HG02943 (cell line): ENCODE results near the gene TMEM98.
"Not testable (repeated sequence)": the region's sequence is repeated elsewhere in the genome, so short reads cannot be mapped to it uniquely, and the experiment has no call there.

Source experiments
- ATAC-seq: cut with Tn5 transposase; IDR thresholded peaks from one replicate; pipeline ENCODE4 v1.9.1; 2021; ENCODE audit warnings: mild to moderate bottlenecking, low read depth, moderate library complexity; ENCODE audit not compliant: unreplicated experiment

TMEM98 gene, protein sequence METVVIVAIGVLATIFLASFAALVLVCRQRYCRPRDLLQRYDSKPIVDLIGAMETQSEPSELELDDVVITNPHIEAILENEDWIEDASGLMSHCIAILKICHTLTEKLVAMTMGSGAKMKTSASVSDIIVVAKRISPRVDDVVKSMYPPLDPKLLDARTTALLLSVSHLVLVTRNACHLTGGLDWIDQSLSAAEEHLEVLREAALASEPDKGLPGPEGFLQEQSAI

DNA sequence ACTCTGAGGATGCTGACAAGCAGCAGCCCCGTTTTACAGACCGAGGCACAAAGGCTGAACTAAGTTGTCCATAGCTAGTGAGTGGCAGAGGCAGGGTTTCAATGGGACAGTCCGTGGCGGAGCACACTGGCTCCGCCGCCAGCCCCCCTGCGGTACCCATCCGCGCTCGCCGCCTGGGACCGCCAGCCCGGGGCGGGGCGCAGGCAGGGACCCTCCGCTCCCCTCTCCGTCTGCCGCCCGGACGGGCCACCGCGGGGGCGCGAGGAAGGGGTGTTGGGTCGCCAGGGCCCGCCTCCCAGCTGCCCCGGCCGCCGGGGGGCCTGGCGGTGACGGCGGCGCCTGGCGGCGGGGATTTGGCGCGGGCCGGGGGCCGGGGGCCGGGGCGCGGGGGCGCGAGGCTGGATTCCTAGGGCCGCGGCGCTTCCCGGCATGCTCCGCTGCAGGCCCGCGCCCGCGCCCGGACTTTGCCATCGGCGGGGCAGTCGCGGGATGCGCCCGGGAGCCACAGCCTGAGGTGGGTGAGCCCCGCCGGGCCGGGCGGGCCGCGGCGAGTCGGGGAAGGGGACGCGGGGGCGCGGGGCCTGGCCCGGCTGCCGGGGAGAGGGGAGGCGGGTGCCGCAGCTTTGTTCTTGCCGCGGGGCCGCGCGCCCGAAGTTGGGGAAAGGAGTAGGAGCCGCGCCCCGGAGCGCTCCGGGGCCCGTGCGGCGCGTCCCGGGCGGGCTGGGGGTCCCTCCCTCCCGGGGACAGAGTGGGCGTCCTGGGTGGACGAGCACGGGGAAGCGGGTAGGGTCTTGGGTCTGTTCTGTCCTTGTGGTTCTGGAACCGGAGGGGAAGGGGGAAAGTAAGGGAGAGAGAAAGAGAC, at the start of gene TMEM98:
TSS of gene TMEM98 (plus strand) at position 430 of the 862 bp plus-strand sequence. CDS start 3,376 bp downstream, outside the sequence.
- no peak for ATAC-seq

DNA sequence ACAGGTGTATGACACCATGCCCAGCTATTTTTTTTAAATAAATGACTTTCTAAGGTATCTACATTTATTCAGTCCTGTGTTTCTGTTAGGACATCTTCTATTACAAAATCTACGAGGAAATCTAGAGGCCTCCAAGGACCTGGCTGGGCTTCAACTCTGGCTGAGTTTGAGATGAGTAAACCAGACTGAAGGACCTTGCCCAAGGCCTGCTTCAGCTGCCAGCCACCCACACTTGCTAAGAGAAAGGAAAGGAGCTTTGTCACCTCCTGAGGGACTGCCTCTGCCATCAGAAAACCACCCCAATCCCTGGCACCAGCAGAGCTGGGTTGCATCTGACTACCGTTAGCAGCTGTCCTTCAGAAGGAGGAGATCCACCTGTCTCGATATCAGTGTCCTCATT, 49.7 kb upstream of the TMEM98 start:
- no peak for ATAC-seq

DNA sequence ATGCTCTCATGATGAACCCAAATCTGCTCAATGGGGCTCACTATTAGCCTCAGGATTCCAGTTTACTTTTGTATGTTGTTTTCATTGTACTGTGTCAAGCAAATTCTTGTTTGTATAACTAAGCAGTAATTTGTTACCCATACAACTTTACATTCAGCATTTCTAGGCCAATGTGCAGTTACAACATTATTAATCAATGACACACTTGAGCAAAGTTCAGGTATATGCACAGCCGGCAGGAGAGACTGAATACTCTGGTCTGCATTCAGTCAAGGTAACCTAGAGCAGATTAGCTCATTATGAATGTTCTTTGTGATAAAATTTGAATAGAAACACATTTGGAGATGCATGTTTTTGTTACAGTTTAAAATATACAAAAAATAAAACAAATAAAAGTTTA, 48.8 kb upstream of the TMEM98 start:
- ATAC-seq, result no peak

DNA sequence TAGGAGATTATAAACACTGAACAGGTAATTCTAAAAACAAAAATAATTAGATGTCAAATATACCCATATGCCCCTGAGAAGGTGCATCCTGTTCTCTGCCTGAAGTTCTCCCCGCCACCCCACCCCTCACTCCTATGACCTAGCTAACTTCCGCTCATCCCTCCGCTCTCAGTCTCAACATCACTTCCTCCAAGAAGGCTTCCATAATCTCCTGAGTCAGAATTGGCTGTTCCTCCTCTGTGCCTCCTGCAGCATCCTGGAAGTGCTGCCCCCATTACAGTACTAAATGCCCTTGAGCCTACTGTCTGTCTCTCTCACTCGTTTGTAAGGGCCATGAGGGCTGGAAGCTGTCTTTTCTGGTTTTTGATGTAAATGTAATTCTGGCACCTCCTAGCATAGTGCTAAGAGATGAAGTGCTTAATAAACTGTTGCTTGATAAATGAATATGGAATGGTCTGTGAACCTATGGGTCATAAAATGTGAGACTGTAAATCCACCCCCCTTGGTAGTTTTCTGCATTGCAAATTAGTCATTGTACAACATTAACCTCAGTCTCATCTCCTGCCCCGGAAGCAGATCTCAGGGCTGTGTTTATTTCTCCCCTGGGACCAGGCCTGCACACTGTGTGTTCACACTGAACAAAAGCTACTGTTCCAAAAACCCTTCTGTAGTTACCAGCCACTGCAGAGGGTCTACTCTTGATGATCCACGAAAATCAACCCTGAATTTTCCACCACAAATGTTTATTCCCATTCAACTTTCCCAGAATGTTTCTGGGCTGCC, 47.1 kb upstream of the TMEM98 start:
- ATAC-seq, result no peak

DNA sequence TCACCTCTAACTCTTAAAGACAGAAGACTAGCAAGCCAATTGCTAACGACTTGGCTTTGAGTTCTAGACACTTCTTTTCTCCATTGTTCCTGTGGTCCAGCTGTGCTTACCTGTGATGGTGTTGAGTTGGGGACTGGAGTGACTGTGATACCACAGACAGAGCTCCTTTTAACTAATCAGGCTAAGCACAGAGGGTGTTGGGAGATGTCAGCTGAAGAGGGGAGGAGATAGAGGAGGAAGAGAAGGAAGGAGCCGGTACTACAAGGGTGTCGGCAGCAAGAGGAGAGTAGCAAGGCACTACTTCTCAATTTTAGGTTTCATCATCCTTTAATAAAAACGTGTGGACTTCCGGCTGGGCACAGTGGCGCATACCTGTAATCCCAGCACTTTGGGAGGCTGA, 45.9 kb upstream of the TMEM98 start:
- ATAC-seq, result no peak

DNA sequence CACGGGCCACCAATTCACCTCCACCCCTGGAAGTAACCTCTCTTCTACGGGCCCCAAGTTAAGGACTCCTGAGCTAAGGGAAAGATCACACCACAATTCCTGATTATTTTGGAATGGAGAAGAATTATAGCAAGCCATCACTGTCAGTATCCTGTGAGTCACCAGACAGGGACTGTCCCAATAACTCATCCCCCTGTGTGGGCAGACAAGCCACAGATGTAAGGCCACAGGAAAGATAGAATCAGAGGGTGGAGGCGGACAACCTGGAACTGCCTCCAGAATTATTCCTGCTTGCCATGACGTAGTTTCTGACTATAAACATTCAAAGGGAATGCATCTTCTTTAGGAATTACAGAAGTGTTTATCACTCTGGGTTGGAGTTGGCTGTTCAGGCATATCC, 45.2 kb upstream of the TMEM98 start:
- ATAC-seq, result no peak

DNA sequence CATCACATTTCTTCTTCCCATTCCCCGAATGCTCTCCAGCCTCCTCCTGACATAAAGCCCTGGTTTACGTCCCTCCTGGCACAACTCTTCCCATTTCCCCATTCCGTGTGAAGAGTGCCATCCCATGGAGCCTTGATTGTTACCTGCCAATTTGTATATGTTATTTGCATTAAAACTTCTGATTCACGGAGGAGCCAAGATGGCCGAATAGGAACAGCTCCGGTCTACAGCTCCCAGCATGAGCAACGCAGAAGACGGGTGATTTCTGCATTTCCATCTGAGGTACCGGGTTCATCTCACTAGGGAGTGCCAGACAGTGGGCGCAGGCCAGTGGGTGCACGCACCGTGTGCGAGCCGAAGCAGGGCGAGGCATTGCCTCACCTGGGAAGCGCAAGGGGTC, 41.0 kb upstream of the TMEM98 start:
- not testable (repeated sequence) for ATAC-seq

DNA sequence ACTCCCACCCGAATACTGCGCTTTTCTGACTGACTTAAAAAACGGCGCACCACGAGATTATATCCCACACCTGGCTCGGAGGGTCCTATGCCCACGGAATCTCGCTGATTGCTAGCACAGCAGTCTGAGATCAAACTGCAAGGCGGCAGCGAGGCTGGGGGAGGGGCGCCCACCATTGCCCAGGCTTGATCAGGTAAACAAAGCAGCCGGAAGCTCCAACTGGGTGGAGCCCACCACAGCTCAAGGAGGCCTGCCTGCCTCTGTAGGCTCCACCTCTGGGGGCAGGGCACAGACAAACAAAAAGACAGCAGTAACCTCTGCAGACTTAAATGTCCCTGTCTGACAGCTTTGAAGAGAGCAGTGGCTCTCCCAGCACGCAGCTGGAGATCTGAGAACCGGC, 40.5 kb upstream of the TMEM98 start:
- ATAC-seq, result not testable (repeated sequence)

DNA sequence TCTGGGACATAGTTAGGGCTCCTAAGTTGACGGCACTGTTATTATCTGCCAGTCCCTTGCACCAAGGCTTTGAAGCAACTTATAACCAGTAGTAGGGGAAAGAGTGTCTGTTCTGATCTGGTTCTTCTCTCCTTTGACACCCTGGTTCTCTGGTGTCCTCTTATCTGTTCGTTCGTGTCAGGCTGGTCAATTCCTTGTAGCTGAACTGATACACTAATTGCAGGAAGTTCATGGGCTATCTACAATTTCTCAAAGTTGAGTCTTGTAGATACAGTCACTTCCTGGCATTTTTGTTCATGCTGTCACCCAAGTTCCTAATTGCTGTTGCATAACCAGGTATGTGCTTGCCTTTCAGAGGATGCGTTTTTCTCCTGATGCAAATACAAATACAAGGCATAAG, 33.7 kb upstream of the TMEM98 start:
- ATAC-seq, result no peak

DNA sequence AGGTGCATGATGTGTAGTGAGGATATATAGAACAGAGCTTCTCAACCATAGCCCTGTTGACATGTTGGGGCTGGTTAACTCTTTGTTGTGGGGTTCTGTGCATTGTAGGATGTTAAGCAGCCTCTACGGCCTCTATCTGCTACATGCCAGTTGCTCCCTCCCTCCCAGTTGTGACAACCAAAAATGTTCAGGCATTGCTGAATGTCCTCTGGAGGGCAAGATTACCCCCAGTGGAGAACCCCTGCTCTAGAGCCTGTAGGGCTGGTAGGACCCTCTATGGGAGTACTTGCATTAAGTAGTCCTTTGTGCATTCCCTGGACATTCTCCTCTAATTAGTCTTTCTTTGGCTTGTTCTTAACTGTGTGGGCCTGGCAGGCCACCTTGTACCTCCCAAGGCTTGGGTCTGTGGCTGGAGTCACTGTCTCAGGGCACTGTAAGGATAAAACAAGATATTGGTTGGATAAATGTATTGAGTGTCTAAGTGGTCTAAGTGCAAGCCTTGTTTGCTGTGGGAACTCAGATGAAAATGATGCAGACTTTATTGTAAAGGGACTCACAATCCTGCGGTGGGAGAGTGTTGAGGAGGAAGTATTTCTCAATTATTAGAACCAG, 31.2 kb upstream of the TMEM98 start:
- ATAC-seq, result no peak

DNA sequence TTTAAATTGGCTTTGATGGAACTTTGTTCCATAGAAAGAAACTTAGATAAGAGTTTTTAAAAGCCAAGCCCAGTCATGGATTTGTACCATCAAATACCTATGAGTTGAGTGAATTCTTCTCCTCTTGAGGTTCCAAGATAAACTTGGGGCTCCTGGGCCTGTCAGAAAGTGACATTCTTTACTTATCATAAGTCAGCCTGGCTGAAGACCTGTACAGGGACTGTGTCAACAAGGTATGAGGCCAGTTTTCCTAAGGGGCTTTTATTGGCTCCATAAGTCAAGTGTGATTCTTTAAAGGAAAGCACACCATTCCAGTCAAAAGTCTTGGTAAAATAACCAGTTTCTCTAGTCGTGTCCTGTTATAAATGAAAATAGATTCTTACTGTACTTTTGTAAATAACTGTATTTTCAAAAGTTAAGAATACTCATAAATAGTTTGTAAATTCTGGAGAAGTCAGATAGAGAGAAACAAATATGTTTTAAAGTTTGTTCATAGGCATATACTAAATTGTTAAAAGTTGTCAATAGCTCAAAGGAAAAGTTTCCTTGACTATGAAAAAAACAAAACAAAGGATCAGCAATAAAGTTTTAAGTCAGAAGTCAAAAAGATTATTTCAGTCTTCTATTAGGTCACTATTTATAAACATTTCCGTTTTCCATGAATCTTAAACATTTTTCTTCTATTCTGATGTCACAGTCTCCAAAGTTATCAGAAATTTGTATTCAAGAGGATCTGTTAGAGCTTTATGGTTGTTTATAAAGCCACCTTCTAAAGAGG, 28.5 kb upstream of the TMEM98 start:
- no peak for ATAC-seq

DNA sequence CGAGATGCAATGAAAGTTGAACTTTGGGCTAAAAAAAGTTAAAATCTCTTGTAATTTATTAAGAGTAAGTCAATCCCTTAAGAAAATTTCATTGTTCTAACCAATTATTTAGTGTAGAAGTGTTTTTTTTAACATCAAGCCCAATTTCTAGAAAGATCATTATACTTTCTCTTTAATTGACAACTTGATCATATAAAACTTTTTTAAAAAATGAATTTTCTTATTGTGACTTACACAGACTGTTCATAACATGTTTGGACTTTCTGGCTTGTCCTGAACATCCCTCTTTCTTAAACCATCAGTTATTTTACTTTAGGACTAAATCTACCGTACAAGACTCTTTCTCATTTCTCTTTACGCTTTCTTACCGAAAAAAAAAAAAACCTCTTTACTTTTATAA, 26.2 kb upstream of the TMEM98 start:
- ATAC-seq, result no peak

DNA sequence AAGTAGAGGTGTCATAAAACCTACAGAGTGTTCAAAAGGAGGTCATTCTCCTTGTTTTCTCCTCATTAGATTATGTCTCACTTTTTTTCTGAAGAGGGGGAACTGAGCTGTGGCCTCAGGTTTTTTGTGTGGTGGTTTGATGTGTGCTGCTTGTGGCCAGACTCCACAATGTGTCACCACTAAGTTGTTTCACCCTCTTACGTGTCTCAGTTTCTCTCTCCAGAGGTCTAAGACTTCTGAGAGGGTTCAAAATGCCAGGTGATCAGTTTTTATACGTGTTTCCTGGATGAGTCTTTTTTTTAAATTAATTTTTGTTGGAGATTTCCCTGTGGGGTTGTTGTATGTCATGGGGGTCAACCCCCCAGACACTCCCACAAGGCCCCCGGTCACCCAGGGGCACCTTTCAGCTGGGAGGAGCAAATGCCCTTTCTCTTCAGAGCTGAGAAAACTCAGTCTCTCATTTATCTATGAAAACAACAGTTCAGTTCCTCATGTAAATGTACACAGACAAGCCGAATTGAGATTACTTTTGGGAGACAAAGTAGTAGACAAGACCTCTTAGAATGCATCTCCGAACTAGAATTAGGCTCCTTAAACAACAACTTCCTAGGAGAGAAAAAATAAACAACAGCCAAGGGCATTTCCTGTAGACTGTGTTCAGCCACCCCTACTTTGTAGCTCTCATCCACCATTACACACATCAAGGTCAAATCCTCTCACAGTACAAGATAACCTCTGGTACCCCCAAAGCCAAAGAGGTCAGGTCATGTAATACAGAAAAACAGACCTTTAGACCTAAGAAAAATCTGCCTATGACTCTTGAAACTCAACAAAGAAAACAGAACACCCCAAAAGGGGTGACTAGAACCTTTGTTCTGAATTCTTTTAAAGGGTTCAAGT, 23.9 kb upstream of the TMEM98 start:
- no peak for ATAC-seq

DNA sequence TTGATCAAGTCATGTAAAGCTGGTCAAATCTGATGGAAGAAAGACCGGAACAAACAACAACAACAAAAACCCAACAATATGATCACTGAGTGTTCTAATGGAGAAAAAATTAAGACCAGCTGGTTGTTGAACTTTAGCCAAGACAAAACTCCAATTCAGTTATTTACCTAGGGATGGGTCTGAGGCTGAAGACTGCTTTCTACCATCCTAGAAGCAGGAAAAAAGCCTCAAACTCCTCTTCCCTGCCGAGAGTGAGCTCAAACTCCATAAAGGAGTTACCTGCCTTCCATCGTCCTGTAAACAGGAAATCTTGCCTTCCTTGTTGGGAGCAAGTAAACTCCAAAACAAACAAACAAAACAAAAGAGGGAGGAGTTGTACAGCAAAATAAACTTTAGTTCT, 23.1 kb upstream of the TMEM98 start:
- ATAC-seq, result no peak

DNA sequence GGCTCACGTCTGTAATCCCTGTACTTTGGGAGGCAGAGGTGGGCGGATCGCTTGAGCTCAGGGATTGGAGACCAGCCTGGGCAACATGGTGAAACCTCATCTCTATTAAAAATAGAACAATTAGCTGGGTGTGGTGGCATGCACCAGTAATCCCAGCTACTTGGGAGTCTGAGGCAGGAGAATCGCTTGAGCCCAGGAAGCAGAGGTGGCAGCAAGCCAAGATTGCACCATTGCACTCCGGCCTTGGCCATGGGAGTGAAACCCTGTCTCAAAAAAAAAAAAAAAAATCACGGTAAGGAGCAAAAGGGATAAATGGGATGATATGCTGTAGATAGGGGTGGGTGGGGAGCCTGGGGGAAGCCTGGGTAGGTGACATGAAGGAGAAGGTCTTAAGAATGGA, 20.4 kb upstream of the TMEM98 start:
- no peak for ATAC-seq

DNA sequence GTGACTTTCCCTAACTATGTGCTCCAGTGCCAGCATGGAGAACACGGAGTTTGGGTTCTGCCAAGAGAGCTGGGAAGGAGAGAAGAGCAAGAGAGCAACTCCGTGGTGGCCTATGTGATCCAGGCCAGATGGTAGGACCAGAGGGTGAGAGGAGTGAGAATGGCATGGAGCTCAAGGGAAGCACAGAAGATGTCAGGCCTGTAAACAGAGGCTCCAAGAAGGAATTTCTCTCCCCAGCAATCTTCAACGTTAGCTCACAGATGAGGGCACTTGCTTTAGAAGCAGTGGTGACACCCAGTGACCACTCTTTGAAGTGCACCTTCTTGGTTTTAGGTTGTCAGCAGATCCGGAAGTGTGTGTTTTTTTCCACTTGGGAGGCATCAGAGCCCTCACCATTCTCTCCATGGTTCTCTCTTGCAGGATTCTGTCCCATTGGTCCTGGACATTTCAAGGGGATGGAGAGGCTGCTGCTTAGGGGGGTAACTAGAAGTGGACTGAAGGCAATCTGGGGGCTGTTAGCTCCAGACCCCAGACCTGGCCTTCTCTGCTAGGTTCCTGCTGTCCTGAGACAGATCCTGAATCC, 18.1 kb upstream of the TMEM98 start:
- no peak for ATAC-seq

DNA sequence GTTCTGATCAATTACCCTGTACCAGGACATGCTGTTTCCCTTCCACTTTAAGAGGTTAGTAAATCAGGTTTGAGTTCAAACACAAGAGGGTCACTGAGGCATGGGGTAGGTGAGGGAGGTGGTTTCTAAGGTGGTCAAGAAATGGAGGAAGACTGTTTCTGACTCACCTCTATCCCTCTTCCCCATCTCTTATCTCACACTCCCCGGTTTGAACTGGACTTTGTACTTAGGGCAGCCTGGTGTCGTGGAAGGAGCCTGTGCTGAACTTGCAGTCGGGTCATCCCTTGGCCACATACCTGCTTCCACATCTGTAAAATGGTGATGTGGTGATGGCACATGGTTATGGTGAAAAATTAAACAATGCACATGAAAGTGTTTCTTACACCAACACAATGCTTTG, 17.2 kb upstream of the TMEM98 start:
- no peak for ATAC-seq

DNA sequence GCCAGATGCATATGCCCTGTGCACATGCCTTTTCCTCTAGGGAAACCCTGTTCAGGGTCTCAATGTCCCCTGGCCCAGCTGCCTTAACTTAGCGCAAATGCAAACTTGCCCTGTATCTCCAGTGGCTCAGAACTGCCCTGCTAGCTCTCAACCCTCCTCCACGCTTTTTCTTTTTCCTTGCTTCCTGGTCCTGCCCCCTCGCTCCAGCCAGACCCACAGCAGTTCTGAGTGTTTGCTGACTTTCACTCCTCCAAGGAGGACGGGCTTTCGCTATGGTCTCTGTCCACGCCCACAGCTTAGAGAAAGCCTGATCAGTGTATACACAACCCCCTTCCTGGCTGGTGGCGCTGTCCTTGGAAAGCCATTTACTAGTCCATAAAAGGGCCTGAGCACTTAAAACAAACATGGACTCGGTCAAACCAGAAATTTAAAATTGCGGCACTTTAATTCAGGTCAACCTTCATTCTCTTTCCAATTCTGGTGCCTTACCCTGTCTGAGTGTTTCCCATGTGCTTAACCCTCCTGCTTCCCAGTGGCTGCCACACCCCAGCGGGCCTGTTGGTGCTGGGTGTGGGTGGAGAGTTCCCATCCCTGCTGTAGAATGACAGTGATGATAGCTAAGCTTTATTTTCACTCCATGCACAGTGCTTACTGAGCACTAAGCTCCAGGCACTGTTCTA, 15.6 kb upstream of the TMEM98 start:
- no peak for ATAC-seq
